Activated naive CD8-positive, alpha-beta T cell treated with anti-CD3 and anti-CD28 coated beads, Interleukin-2, amount 10 ng/mL, durations not matched to agents 7 days and 5 days (primary cell): Measurements from ENCODE around the gene LAMA5. TPM values are rescaled to one million over a fixed set of nuclear protein-coding genes. Genes with fewer than 3 reads are reported as not detected.

Experiments
- ATAC-seq: fragments of 150-1000 bp; cut with Tn5 transposase; one replicate; pipeline ENCODE4 v1.10.0; 2021; ENCODE audit warnings: low read depth, moderate library complexity
- POLR2A ChIA-PET: fragments of 350-600 bp; sonication (Branson Sonifier 250); formaldehyde crosslinking; loops from one replicate; lab custom pipeline; 2021; ENCODE audit warnings: antibody characterized with exemption; lab: Charles Lee
- DNase-seq: peaks from one replicate; pipeline ENCODE4 v3.0.0; 2021
- H3K27ac Mint-ChIP-seq: one replicate; pipeline ENCODE4 v1.8.0; 2022; ENCODE audit warnings: mild to moderate bottlenecking, mixed read lengths
- H3K27me3 Mint-ChIP-seq: one replicate; pipeline ENCODE4 v1.8.0; 2022; ENCODE audit warnings: mild to moderate bottlenecking, moderate library complexity, mixed read lengths
- H3K36me3 Mint-ChIP-seq: one replicate; pipeline ENCODE4 v1.8.0; 2021; ENCODE audit warnings: mild to moderate bottlenecking, mixed read lengths
- H3K4me1 Mint-ChIP-seq: one replicate; pipeline ENCODE4 v1.8.0; 2021; ENCODE audit warnings: mixed read lengths
- H3K4me3 Mint-ChIP-seq: one replicate; pipeline ENCODE4 v1.8.0; 2022; ENCODE audit warnings: mild to moderate bottlenecking, moderate library complexity, mixed read lengths
- H3K9me3 Mint-ChIP-seq: one replicate; pipeline ENCODE4 v1.8.0; 2021; ENCODE audit warnings: mixed read lengths
- total RNA-seq, 2 experiments: library from RNA; stranded (reverse); gene quantifications; one replicate each; pipeline ENCODE4 v1.2.3, GENCODE V29; 2021

The LAMA5 gene
- total RNA-seq, 2 experiments from 2014 or later = 0.54 to 0.80 TPM

DNA sequence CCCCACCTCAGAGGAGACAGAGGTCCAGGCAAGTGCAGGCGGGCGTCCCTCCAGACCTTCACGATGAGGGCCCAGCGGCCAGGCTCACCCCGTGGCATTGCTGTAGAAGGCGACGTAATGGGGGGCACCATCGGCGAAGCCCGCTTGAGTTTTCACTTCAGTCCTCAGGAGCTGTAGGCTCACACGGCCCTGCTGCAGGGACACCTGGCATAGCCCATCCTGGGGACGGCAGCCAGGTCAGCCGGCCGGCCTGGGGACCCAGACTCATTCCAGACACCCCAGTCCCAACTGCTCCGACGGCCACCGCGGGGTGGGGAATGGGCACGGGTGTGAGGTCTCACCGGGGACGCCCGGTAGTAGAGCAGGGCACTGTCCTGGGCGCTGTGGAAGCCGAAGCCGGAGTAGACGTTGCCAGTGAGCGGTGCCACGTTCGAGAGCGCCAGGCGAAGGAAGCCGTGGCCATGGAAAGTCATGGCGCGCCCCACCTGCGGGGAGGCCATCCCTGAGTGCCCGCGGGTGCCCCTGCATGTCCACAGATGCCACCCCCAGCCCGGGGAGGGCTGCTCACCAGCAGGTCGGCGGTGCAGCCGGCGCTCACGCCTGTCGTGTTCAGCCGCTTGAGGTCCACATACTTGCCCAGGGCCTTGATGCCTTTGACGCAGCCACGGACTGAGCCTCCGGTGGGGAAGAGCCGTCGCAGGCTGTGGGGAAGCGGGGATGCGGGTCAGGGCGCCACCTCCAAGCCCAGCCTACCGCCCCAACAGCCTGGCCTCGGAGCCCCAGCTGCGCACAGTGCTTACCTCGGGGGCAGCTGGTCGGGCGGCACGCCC, 55.1 kb downstream of the LAMA5 start:
- Mint-ChIP-seq H3K27ac (no peak overlapping the region), H3K4me3 (no peak overlapping the region), H3K9me3 (no peaks in the 10 kb centered on the region), H3K36me3 (no peaks in the 10 kb centered on the region), H3K27me3 (no peaks in the 10 kb centered on the region), H3K4me1 (no peaks in the 10 kb centered on the region)
- DNase-seq (no peak), ATAC-seq (no peak)
- POLR2A ChIA-PET = no interaction called here

- Mint-ChIP-seq H3K9me3 (no peaks in the 10 kb centered on the region), H3K27me3 (no peaks in the 10 kb centered on the region), H3K27ac (no peak overlapping the region), H3K36me3 (no peaks in the 10 kb centered on the region), H3K4me3 (no peak overlapping the region), H3K4me1 (no peaks in the 10 kb centered on the region)
- POLR2A ChIA-PET = no interaction called here
- ATAC-seq = no peak
- DNase-seq = no peak
Observed at GRCh38 chr20:62311150-62311549, 56.0 kb downstream of the LAMA5 start.

DNA sequence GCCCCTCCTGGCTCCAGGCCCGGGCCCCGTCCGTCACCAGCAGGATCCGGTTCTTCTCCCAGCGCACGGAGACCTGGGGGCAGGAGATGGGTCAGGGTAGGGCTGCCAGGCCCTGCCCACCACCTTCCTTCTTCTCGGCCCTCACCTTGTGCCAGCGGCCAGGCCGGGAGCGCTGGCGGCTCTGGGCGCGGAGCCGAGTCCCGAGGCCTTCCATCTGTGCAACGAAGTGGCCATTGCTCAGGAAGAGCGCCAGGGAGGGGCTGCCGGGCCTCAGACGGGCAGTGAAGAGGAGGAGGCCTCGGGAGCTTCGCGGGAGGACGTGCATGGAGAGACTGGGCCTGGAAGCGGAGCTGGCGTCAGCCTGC, 56.4 kb downstream of the LAMA5 start:
- no peak overlapping the region for H3K4me3 Mint-ChIP-seq
- POLR2A ChIA-PET = no interaction called here
- DNase-seq = no peak
- H3K27ac Mint-ChIP-seq = no peak overlapping the region
- no peaks in the 10 kb centered on the region for H3K36me3 Mint-ChIP-seq
- no peaks in the 10 kb centered on the region for H3K9me3 Mint-ChIP-seq
- H3K27me3 Mint-ChIP-seq = no peaks in the 10 kb centered on the region
- ATAC-seq = no peak
- no peaks in the 10 kb centered on the region for H3K4me1 Mint-ChIP-seq

GRCh38 chr20:62309947-62310756, 57.0 kb downstream of the LAMA5 start:
- no peaks in the 10 kb centered on the region for H3K9me3 Mint-ChIP-seq
- no peaks in the 10 kb centered on the region for H3K4me1 Mint-ChIP-seq
- no peak overlapping the region for H3K4me3 Mint-ChIP-seq
- DNase-seq (no peak), ATAC-seq (no peak)
- H3K36me3 Mint-ChIP-seq = peaks cover 3% of the 10 kb centered on the region
- no peak overlapping the region for H3K27ac Mint-ChIP-seq
- POLR2A ChIA-PET = no interaction called here
- H3K27me3 Mint-ChIP-seq = no peaks in the 10 kb centered on the region

GRCh38 chr20:62309198-62309944, 57.7 kb downstream of the LAMA5 start:
- Mint-ChIP-seq H3K27me3 (no peaks in the 10 kb centered on the region), H3K9me3 (no peaks in the 10 kb centered on the region), H3K36me3 (peaks cover 3% of the 10 kb centered on the region), H3K4me3 (no peak overlapping the region), H3K4me1 (peaks cover 4% of the 10 kb centered on the region), H3K27ac (no peak overlapping the region)
- POLR2A ChIA-PET = no interaction called here
- DNase-seq (no peak), ATAC-seq (no peak)

DNA sequence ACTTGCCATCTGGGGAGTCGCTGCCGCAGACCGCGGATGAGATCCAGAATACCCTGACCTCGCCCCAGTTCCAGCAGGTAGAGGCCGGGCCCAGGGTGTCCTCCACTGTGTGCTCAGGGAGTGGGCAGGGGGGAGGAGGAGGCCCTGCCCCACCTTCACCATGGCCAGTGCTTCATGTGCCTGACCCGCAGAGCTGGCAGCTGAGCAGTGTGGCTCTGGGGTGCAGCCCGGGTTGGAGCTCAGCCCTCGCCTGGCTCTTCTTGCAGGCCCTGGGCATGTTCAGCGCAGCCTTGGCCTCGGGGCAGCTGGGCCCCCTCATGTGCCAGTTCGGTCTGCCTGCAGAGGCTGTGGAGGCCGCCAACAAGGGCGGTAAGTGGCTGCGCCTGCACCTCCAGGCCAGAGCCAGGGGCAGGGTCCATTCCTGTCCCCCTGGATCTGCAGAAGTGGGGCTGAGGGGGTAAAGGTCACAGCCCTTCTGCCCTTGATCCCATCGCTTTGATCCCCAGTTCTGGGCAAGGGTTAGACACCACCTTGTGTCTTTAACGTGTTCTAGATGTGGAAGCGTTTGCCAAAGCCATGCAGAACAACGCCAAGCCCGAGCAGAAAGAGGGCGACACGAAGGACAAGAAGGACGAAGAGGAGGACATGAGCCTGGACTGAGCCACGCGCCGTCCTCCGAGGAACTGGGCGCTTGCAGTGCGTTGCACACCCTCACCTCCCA, 58.9 kb downstream of the LAMA5 start:
- peaks cover 11% of the 10 kb centered on the region for H3K36me3 Mint-ChIP-seq
- H3K4me3 Mint-ChIP-seq = no peak overlapping the region
- POLR2A ChIA-PET = no interaction called here
- DNase-seq (no peak), ATAC-seq (no peak)
- H3K4me1 Mint-ChIP-seq = peaks cover 10% of the 10 kb centered on the region
- no peaks in the 10 kb centered on the region for H3K27me3 Mint-ChIP-seq
- H3K9me3 Mint-ChIP-seq = no peaks in the 10 kb centered on the region
- no peak overlapping the region for H3K27ac Mint-ChIP-seq

DNA sequence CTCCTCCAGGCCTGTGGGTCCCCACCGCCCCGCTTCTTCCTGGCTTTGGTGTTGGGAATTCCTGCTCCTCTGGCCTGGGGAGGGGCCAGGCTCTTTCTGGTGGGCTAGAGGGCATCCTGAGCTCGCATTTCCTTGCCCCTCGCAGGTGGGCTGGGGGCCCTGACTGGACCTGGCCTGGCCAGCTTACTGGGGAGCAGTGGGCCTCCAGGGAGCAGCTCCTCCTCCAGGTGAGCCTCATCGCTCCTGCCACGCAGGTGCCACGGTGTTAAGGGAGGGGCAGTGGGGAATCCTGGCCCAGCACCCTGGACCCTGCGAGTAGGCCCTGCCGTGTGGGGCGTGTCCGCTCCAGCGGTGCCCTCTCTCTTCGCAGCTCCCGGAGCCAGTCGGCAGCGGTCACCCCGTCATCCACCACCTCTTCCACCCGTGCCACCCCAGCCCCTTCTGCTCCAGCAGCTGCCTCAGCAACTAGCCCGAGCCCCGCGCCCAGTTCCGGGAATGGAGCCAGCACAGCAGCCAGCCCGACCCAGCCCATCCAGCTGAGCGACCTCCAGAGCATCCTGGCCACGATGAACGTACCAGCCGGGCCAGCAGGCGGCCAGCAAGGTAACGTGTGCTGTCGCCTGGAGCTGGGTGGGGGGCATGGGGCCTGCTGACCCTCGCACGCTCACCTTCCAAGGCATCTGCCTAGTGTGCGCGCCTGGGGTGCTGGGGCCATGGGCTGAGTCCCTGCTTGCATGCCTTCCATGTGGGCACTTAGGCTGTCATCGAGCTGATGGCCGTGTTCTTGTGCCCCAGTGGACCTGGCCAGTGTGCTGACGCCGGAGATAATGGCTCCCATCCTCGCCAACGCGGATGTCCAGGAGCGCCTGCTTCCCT, 59.6 kb downstream of the LAMA5 start:
- Mint-ChIP-seq H3K27ac (no peak overlapping the region), H3K4me3 (no peak overlapping the region), H3K9me3 (no peaks in the 10 kb centered on the region), H3K36me3 (peaks cover 11% of the 10 kb centered on the region), H3K27me3 (no peaks in the 10 kb centered on the region), H3K4me1 (peaks cover 10% of the 10 kb centered on the region)
- ATAC-seq (no peak), DNase-seq (no peak)
- POLR2A ChIA-PET = no interaction called here

- Mint-ChIP-seq H3K9me3 (no peaks in the 10 kb centered on the region), H3K4me3 (no peak overlapping the region), H3K27ac (no peak overlapping the region), H3K27me3 (no peaks in the 10 kb centered on the region), H3K4me1 (peaks cover 12% of the 10 kb centered on the region), H3K36me3 (peaks cover 11% of the 10 kb centered on the region)
- DNase-seq = no peak
- ATAC-seq = no peak
- POLR2A ChIA-PET = no interaction called here
Observed at GRCh38 chr20:62306414-62307187, 60.5 kb downstream of the LAMA5 start.

DNA sequence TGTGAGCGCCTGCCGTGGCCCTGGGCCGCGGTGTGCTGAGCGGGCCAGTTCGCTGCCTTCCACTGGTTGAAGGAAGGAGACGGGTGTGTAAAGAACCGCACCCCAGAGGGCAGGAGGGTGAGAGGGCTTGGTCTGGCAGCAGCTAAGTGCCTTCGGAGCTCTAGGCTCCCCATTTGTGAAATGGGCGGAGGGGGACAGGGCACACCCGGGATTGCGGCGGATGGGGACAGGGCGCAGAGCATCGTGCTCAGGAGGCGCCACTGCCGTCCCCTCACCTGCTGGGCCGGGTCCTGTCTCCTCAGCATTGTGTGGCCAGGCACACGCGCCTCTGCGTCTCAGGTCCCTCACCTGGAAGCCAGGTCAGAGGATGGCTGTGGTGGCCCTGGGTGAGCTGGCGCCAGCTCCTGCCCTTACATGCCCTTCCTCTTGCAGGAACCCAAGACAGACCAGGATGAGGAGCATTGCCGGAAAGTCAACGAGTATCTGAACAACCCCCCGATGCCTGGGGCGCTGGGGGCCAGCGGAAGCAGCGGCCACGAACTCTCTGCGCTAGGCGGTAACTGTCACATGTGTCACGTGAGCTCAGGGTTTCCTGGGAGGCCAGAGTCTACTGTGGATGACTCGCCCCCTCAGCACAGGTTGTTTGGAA, 61.2 kb downstream of the LAMA5 start:
- ATAC-seq (no peak), DNase-seq (no peak)
- POLR2A ChIA-PET = interaction anchor here (0.9 kb wide), 1 partner anchor 75 kb away, joined by 3 read pairs; no protein-coding TSS in a partner anchor
- Mint-ChIP-seq H3K27me3 (no peaks in the 10 kb centered on the region), H3K36me3 (peaks cover 11% of the 10 kb centered on the region), H3K9me3 (no peaks in the 10 kb centered on the region), H3K4me1 (peaks cover 12% of the 10 kb centered on the region), H3K27ac (no peak overlapping the region), H3K4me3 (no peak overlapping the region)

DNA sequence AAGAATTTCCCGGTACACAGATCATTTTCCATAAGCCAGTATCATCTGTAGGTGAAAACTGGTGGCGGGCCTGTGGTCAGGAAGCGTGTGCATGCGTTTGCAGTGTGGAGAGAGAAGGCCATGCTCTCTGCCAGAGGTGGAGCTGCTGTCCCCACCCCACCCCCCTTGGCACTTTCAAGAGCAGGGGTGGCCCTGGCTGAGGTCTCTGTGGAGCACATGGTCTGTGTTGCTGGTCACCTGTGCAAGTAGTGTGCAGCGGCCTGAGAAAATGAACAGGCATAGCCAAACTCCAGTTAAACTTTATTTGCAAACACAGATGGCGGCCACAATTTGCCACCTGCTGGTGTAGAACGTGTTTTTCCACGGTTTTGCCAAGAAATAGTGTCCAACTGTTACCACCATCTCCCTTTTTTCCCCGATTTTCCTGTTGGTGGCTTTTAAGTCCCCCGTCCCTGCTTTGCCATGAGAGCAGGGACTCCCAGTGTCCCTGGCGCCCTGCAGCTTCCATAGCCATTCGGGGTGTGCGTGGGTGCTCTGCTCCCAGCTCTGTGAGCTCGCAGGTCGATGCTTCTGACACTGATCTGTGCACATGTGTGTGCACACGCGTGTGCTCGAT, 61.9 kb downstream of the LAMA5 start:
- peaks cover 12% of the 10 kb centered on the region for H3K4me1 Mint-ChIP-seq
- H3K36me3 Mint-ChIP-seq = peaks cover 11% of the 10 kb centered on the region
- no peaks in the 10 kb centered on the region for H3K27me3 Mint-ChIP-seq
- no peak overlapping the region for H3K27ac Mint-ChIP-seq
- POLR2A ChIA-PET = interaction anchor here (0.9 kb wide), 1 partner anchor 75 kb away, joined by 3 read pairs; no protein-coding TSS in a partner anchor
- H3K9me3 Mint-ChIP-seq = no peaks in the 10 kb centered on the region
- DNase-seq = no peak
- ATAC-seq = no peak
- H3K4me3 Mint-ChIP-seq = peak overlapping the region; percentile 95
